OCI-LY3 (cell line): ENCODE results near the gene RPGRIP1.
"Not testable (repeated sequence)": the region's sequence is repeated elsewhere in the genome, so short reads cannot be mapped to it uniquely, and the experiment has no call there.

Experiments used
- H2AFZ ChIP-seq: fragments of 200-600, 300-600 bp; shearing (Covaris generic); 2 replicates; pipeline ENCODE4 v1.6.0; 2014; ENCODE audit warnings: antibody characterized with exemption, low read depth, low read length
- H3K27ac ChIP-seq: fragments of 200-600, 300-600 bp; sonication (generic); 2 replicates; pipeline ENCODE4 v1.5.1; 2014; ENCODE audit warnings: mild to moderate bottlenecking, low read length, moderate library complexity, mixed read lengths
- H3K27me3 ChIP-seq: fragments of 200-600, 300-600 bp; sonication (generic); 2 replicates; pipeline ENCODE4 v1.6.1; 2014; ENCODE audit warnings: low read depth, low read length, mixed read lengths
- H3K36me3 ChIP-seq: fragments of 200-600, 300-600 bp; sonication (generic); replicated peaks from 2 replicates; pipeline ENCODE3; 2014; ENCODE audit warnings: low read depth, low read length, mixed read lengths
- H3K4me1 ChIP-seq: fragments of 300-600, 200-600 bp; sonication (generic); 2 replicates; pipeline ENCODE4 v1.6.1; 2014; ENCODE audit warnings: low read length, mixed read lengths
- H3K4me2 ChIP-seq: fragments of 200-600, 300-600 bp; sonication (generic); 2 replicates; pipeline ENCODE4 v1.6.1; 2014; ENCODE audit warnings: low read length, mixed read lengths
- H3K4me3 ChIP-seq: fragments of 300-600, 200-600 bp; sonication (generic); 2 replicates; pipeline ENCODE4 v1.5.1; 2014; ENCODE audit warnings: antibody characterized with exemption, mild to moderate bottlenecking, low read length, moderate library complexity
- H3K79me2 ChIP-seq: fragments of 300-600, 200-600 bp; shearing (Covaris generic); 2 replicates; pipeline ENCODE4 v1.6.1; 2014; ENCODE audit warnings: mild to moderate bottlenecking, low read length, mixed read lengths
- H3K9ac ChIP-seq: fragments of 300-600, 200-600 bp; shearing (Covaris generic); 2 replicates; pipeline ENCODE4 v1.6.0; 2014; ENCODE audit warnings: mild to moderate bottlenecking, low read length, moderate library complexity
- H3K9me3 ChIP-seq: fragments of 200-600, 300-600 bp; shearing (Covaris generic); 2 replicates; pipeline ENCODE4 v1.6.1; 2014; ENCODE audit warnings: low read length, mixed read lengths; ENCODE audit not compliant: insufficient read depth
- H4K20me1 ChIP-seq: fragments of 200-600, 300-600 bp; sonication (generic); 2 replicates; pipeline ENCODE4 v1.6.1; 2016; ENCODE audit warnings: low read length, mixed read lengths; ENCODE audit not compliant: insufficient read depth
- EZH2phosphoT487 ChIP-seq: fragments of 200-600 bp; shearing (Covaris generic); IDR thresholded peaks from 2 replicates; pipeline ENCODE4 v1.6.1; 2018; ENCODE audit warnings: antibody characterized with exemption, mixed run types, low read depth
- TF ChIP-seq, protein P1 (sequence below): fragments of 200-600, 300-600 bp; sonication (generic); IDR thresholded peaks from 2 replicates; pipeline ENCODE4 v1.5.1; 2014; ENCODE audit warnings: antibody characterized with exemption, low read length, low read depth

Gene RPGRIP1

DNA sequence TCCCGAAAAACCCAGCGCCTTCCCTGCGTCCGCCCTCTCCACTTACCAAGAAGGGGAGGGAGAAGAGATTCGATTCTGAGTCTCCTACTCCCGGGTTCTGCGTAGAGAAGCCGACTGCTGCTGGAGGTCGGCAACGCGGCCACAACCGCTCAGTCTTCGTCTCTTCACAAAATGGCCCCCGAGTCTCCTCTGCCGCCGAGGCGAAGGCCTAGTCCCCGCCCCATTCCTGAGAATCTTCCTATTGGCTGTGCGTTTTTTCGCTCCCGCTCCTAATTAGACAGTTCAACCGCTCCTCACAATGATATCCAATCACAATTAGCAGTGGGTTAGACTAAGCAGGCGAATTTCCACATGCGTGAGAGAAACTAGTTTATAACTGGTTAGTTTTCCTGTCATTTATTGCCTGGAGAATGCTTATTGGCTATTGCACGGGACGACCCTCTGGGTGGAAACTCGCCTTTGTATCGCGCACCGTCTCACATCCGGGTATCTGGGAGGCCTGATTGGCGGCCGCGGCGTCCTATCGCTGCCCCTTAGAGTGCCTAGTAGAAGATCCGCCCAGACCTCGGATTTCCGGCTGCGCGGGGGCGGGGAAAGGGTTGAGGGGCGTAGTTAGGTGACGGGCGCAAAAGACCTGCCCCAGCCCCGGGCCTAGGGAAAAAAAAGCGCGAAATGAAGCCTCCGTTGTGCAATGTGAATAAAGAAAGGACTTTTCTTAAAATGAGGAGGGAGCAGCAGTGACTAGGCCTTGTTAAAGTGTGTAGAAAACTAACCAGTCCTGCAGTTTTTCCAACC lies 10.4 kb upstream of the RPGRIP1 start, which contains the start of gene HNRNPC:
Gene HNRNPC (minus strand): TSS at position 191 of the 795 bp plus-strand sequence. CDS start 35,249 bp downstream, outside the sequence.
- H3K4me1 ChIP-seq, result peaks cover 36% of the 10 kb centered on the region
- peak within 1 kb of the TSS; percentile 80 for H2AFZ ChIP-seq
- H3K36me3 ChIP-seq, result peaks cover 40% of the 10 kb centered on the region
- no peak for TF ChIP-seq EZH2phosphoT487
- TF ChIP-seq, protein P1, sequence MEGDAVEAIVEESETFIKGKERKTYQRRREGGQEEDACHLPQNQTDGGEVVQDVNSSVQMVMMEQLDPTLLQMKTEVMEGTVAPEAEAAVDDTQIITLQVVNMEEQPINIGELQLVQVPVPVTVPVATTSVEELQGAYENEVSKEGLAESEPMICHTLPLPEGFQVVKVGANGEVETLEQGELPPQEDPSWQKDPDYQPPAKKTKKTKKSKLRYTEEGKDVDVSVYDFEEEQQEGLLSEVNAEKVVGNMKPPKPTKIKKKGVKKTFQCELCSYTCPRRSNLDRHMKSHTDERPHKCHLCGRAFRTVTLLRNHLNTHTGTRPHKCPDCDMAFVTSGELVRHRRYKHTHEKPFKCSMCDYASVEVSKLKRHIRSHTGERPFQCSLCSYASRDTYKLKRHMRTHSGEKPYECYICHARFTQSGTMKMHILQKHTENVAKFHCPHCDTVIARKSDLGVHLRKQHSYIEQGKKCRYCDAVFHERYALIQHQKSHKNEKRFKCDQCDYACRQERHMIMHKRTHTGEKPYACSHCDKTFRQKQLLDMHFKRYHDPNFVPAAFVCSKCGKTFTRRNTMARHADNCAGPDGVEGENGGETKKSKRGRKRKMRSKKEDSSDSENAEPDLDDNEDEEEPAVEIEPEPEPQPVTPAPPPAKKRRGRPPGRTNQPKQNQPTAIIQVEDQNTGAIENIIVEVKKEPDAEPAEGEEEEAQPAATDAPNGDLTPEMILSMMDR, result no peak
- peak within 1 kb of the TSS; percentile 95 for H3K4me2 ChIP-seq
- H3K27ac ChIP-seq, result peak within 1 kb of the TSS; percentile 90
- H4K20me1 ChIP-seq, result peaks cover 43% of the 10 kb centered on the region
- H3K4me3 ChIP-seq, result peak within 1 kb of the TSS; percentile 96
- no peaks in the 10 kb centered on the region for H3K9me3 ChIP-seq
- H3K79me2 ChIP-seq, result peaks cover 49% of the 10 kb centered on the region
- no peaks in the 10 kb centered on the region for H3K27me3 ChIP-seq
- peak within 1 kb of the TSS; percentile 100 for H3K9ac ChIP-seq

DNA sequence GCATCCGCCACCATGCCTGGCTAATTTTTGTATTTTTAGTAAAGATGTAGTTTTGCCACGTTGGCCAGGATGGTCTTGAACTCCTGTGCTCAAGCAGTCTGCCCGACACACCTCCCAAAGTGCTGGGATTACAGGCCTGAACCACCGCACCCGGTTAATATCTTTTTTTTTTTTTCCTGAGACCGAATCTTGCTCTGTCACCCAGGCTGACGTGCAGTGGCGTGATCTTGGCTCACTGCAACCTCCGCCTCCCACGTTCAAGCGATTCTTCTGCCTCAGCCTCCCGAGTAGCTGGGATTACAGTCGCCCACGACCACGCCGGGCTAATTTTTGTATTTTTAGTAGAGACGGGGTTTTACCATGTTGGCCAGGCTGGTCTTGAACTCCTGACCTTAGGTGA lies 7.2 kb upstream of the RPGRIP1 start:
- Histone ChIP-seq H4K20me1 (peaks cover 10% of the 10 kb centered on the region), H3K36me3 (peaks cover 13% of the 10 kb centered on the region), H3K79me2 (peaks cover 17% of the 10 kb centered on the region)
- not testable (repeated sequence) for H2AFZ ChIP-seq, H3K9ac ChIP-seq, H3K4me1 ChIP-seq, H3K9me3 ChIP-seq, H3K4me3 ChIP-seq, H3K27ac ChIP-seq, H3K27me3 ChIP-seq, H3K4me2 ChIP-seq

DNA sequence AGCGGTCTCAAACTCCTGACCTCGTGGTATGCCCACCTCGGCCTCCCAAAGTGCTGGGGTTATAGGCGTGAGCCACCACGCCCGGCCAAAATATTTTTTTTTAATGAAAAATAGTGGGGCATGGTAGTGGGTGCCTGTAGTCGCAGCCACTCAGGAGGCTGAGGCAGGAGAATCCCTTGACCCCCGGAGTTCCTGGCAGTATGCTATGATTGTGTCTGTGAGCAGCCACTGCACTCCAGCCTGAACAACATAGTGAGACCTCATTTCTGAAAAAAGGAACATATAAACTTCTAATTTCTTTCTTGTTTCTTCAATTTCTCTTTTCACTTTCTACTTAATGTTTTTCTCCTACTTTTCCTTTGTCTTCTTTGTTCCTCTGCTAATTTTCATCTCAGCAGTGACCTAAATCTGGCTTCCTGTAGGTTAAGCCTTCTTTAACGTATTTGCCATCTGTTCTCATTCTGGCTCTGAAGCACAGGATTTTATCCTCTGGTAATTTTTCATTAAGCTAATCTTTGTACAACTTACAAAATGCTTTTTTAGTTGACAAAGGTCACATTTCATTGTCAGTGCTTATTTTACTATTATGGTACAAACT lies 4.5 kb upstream of the RPGRIP1 start:
- Histone ChIP-seq H3K4me1 (peaks cover 5% of the 10 kb centered on the region), H3K27ac (no peak overlapping the region), H3K36me3 (no peaks in the 10 kb centered on the region), H3K9ac (no peak overlapping the region), H3K27me3 (no peaks in the 10 kb centered on the region), H2AFZ (no peak overlapping the region), H3K9me3 (no peaks in the 10 kb centered on the region), H4K20me1 (no peaks in the 10 kb centered on the region), H3K79me2 (no peaks in the 10 kb centered on the region), H3K4me3 (no peak overlapping the region), H3K4me2 (no peak overlapping the region)
- TF ChIP-seq EZH2phosphoT487, result no peak
- TF ChIP-seq, protein P1, result no peak

DNA sequence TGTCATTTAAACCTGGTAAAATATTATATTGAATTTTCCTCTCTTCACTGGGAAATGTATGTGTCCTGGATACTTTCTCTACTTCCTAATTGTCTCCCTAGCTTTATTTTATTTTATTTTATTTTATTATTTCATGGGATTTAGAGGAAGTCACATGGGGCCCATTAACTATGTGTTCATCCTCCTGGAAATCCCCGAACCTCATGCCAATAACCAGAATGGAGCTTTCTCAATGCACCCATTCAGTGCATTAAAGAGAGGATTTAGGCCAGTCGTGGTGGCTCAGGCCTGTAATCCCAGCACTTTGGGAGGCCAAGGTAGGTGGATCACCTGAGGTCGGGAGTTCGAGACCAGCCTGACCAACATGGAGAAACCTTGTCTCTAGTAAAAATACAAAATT lies 1.3 kb upstream of the RPGRIP1 start:
- TF ChIP-seq EZH2phosphoT487, result no peak
- TF ChIP-seq, protein P1, result no peak
- Histone ChIP-seq H3K9ac (no peak overlapping the region), H2AFZ (no peak overlapping the region; the same call in 1 of the 2 replicates), H3K27ac (no peak overlapping the region), H3K4me3 (no peak overlapping the region), H3K9me3 (no peaks in the 10 kb centered on the region), H4K20me1 (no peaks in the 10 kb centered on the region), H3K27me3 (no peaks in the 10 kb centered on the region), H3K4me1 (peaks cover 2% of the 10 kb centered on the region; the same call in 1 of the 2 replicates), H3K4me2 (no peak overlapping the region), H3K79me2 (no peaks in the 10 kb centered on the region), H3K36me3 (no peaks in the 10 kb centered on the region)

DNA sequence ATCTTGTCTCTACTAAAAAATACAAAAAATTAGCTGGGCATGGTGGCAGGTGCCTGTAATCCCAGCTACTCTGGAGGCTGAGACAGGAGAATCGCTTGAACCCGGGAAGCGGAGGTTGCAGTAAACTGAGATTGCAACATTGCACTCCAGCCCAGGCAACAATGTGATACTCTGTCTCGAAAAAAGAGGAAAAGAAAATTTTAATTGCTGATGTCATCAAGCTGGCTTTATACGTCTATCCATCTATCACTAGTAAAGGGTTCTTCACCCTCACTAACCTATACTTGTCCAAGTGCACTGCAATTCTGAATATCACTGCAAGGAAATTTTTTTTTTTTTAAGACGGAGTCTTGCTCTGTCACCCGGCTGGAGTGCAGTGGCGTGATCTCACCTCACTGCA lies 2.0 kb downstream of the RPGRIP1 start:
- H3K27me3 ChIP-seq, H3K4me2 ChIP-seq, H3K9me3 ChIP-seq, H3K9ac ChIP-seq, H4K20me1 ChIP-seq, H3K27ac ChIP-seq, H3K36me3 ChIP-seq, H3K4me1 ChIP-seq, H2AFZ ChIP-seq, H3K79me2 ChIP-seq, H3K4me3 ChIP-seq: not testable (repeated sequence)

DNA sequence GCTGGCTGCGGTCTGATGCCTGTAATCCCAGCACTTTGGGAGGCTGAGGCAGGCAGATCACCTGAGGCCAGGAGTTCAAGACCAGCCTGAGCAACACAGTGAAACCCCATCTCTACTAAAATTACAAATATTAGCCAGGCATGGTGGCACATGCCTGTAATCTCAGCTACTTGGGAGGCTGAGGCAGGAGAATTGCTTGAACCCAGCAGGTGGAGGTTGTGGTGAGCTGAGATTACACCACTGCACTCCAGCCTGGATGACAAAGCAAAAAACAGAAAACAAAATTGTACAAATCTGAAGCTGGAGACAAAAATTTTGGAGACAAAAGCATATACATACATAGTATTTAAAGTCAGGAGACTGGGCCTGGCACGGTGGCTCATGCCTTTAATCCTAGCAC lies 6.6 kb downstream of the RPGRIP1 start:
- H4K20me1 ChIP-seq, H3K27ac ChIP-seq, H3K79me2 ChIP-seq, H3K9me3 ChIP-seq, H3K36me3 ChIP-seq, H3K4me2 ChIP-seq, H3K9ac ChIP-seq, H2AFZ ChIP-seq, H3K4me1 ChIP-seq, H3K27me3 ChIP-seq, H3K4me3 ChIP-seq: not testable (repeated sequence)
